Hematopoietic multipotent progenitor cell treated with erythropoietin and hydrocortisone succinate and interleukin-3 and kit ligand, for 15 days (in vitro differentiated cells): ENCODE measurements around the gene CHMP4A.

ENCODE experiments used
- DNase-seq: peaks from one replicate; pipeline ENCODE4 v3.0.0-alpha.2; 2015; ENCODE audit warnings: low spot score

The CHMP4A gene

GRCh38 chr14:24178399-24179178, 34.7 kb downstream of the CHMP4A start:
- DNase-seq, result no peak

- DNase-seq, result no peak
Observed at GRCh38 chr14:24177891-24178290, 35.4 kb downstream of the CHMP4A start.

- DNase-seq, result no peak
Observed at GRCh38 chr14:24177041-24177825, 36.1 kb downstream of the CHMP4A start.

- DNase-seq, result no peak
Observed at GRCh38 chr14:24176599-24176998, 36.7 kb downstream of the CHMP4A start.

GRCh38 chr14:24172871-24173281, 40.4 kb downstream of the CHMP4A start:
- DNase-seq, result no peak

GRCh38 chr14:24172261-24172860, 40.9 kb downstream of the CHMP4A start:
- DNase-seq, result no peak

GRCh38 chr14:24171422-24172260, 41.6 kb downstream of the CHMP4A start, which contains the start of gene REC8:
Gene REC8 (plus strand): TSS chr14:24172080. CDS start chr14:24172553, 473 bp downstream.
- peak; percentile 36 for DNase-seq

GRCh38 chr14:24167469-24168114, 45.7 kb downstream of the CHMP4A start:
- peak; percentile 30 for DNase-seq

- no peak for DNase-seq
Observed at GRCh38 chr14:24165785-24166184, 47.5 kb downstream of the CHMP4A start.

- DNase-seq, result no peak
Observed at GRCh38 chr14:24164518-24164991, 48.7 kb downstream of the CHMP4A start.

- peak; percentile 45 for DNase-seq
Observed at GRCh38 chr14:24162093-24162492, 51.2 kb downstream of the CHMP4A start.

GRCh38 chr14:24160850-24161804, 52.2 kb downstream of the CHMP4A start, which contains the start of gene IRF9:
Gene IRF9 (plus strand): TSS chr14:24161265. CDS start chr14:24162145, 880 bp downstream.
- peak; percentile 99 for DNase-seq

- no peak for DNase-seq
Observed at GRCh38 chr14:24160499-24160849, 52.8 kb downstream of the CHMP4A start.

GRCh38 chr14:24159777-24160498, 53.4 kb downstream of the CHMP4A start:
- no peak for DNase-seq
